HG02642 (cell line): Measurements from ENCODE around the gene OR4D11.
"Not testable (repeated sequence)": the region's sequence is repeated elsewhere in the genome, so short reads cannot be mapped to it uniquely, and the experiment has no call there.

ENCODE experiments used
- ATAC-seq: cut with Tn5 transposase; IDR thresholded peaks from one replicate; pipeline ENCODE4 v1.9.1; 2021; ENCODE audit warnings: mild to moderate bottlenecking; ENCODE audit not compliant: unreplicated experiment, poor library complexity

OR4D11 gene

GRCh38 chr11:59547605-59548308, 44.4 kb downstream of the OR4D11 start:
- not testable (repeated sequence) for ATAC-seq

- ATAC-seq, result no peak
These were observed 44.9 kb downstream of the OR4D11 start for GRCh38 chr11:59548309-59548656.

DNA sequence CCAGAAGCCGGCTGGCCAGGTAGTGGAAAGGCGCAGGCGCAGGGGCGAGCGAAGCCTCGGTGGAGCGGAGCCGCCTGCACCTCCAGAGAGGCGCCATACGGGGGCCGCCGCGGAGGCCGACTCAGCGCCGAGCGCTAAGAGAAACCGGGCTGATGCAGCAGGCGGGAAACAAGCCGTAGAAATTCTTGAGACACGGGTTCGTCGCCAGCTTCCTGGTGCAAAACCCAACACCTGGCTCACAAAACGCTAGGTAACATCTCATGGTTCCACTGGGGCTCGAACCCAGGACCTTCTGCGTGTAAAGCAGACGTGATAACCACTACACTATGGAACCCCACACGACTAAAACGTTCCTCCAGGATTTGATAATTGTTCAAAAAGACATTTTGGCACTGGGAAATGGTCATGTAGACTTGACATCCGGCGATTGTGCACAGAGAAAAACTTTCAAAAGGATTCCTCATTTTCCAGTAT, 47.0 kb downstream of the OR4D11 start:
- ATAC-seq, result peak; percentile 96

GRCh38 chr11:59550842-59551658, 47.7 kb downstream of the OR4D11 start:
- peak; percentile 45 for ATAC-seq

GRCh38 chr11:59551659-59552521, 48.5 kb downstream of the OR4D11 start:
- no peak for ATAC-seq

DNA sequence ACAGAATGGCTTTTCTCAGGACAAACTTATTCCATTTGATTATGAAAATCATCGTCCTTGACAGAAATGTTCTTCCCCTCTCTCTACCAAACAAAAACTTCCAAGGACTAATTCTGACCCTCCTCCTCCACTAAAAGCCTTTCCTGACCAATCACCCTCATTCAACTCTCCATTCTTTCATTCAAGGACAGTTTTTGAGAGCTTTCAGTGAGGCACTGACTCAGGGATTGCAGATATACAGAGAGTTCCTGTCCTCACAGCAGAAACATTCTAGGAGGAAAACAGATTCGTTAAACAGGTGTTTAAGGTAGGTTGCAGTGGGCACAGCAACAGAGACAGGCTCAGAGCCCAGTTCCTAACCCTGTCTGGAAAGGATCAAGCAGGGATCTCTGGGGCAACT, 49.5 kb downstream of the OR4D11 start:
- ATAC-seq, result no peak

DNA sequence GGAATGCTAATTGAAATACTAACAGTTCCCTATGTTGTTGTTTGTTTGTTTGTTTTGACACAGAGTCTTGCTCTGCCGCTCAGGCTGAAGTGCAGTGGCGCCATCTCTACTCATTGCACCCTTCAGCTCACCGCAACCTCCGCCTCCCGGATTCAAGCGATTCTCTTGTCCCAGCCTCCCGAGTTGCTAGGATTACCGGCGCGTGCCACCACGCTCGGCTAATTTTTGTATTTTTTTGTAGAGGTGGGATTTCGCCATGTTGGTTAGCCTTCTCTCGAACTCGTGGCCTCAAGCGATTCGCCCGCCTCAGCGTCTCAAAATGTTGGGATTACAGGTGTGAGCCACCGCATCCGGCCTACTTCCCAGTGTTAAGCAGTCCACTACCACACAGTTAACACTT, 49.9 kb downstream of the OR4D11 start:
- no peak for ATAC-seq
